Epithelial cell of proximal tubule (primary cell): ENCODE data around the gene INTS12. TPM values are rescaled to one million over a fixed set of nuclear protein-coding genes. Genes with fewer than 3 reads are reported as not detected.
A peak's percentile ranks its signal among the peaks of the same experiment; 100 is the strongest.

Experiments used
- DNase-seq: peaks from one replicate; pipeline ENCODE4 v3.0.0-alpha.2; 2011; ENCODE audit warnings: low read depth
- H3K4me3 ChIP-seq: 2 replicates; pipeline ENCODE4 v1.5.1; 2011; ENCODE audit warnings: low read depth, mild to moderate bottlenecking, low read length
- total RNA-seq: library from RNA; depleted of rRNA; stranded (reverse); fragments of >200 nt; gene quantifications from 2 replicates; pipeline ENCODE4 v1.2.3, GENCODE V29; 2015
- TF ChIP-seq, protein P1 (sequence below): conservative IDR thresholded peaks from 2 replicates; pipeline ENCODE4 v1.5.1; 2012; ENCODE audit warnings: low read depth, mild to moderate bottlenecking, low read length

Gene INTS12
- total RNA-seq, 1 donor from 2014 or later: 9.1 TPM

DNA sequence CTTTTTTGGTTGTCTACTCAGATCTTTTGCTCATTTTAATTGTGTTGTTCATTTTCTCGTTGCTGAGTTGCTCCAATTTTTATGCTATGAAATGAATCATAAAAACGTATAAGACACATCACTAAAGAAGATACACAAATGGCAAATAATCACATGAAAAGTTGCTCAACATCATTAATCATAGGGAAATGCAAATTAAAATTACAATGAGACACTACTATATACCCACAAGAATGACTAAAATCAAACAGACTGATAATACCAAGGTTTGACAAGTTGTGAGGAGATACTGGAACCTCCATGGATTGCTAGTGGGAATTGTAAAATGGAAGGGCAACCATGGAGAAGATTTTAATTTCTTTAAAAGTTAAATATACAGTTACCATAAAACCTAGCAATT is 17.1 kb upstream of the INTS12 start:
- TF ChIP-seq, protein P1, sequence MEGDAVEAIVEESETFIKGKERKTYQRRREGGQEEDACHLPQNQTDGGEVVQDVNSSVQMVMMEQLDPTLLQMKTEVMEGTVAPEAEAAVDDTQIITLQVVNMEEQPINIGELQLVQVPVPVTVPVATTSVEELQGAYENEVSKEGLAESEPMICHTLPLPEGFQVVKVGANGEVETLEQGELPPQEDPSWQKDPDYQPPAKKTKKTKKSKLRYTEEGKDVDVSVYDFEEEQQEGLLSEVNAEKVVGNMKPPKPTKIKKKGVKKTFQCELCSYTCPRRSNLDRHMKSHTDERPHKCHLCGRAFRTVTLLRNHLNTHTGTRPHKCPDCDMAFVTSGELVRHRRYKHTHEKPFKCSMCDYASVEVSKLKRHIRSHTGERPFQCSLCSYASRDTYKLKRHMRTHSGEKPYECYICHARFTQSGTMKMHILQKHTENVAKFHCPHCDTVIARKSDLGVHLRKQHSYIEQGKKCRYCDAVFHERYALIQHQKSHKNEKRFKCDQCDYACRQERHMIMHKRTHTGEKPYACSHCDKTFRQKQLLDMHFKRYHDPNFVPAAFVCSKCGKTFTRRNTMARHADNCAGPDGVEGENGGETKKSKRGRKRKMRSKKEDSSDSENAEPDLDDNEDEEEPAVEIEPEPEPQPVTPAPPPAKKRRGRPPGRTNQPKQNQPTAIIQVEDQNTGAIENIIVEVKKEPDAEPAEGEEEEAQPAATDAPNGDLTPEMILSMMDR: no peak
- H3K4me3 ChIP-seq: no peak overlapping the region
- DNase-seq: no peak

DNA sequence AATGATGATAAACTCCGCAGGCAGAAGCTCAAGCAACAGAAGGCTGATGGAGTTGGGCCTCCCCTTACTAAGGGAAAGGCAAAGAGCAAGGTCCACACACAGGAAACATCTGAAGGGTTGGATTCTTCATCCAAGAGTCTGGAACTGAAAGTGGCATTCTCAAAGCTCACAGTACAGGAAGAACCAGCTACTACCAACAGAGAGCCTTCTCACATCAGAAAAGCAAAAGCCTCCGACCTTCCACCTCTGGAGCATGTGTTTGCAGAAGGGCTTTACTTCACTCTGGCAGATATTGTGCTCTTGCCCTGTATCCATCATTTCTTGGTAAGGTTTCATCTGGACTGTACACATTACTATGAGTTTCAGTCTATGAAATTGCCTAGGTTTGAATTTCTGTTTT is 10.7 kb upstream of the INTS12 start:
- no peak overlapping the region for H3K4me3 ChIP-seq
- DNase-seq: no peak
- TF ChIP-seq, protein P1: no peak

DNA sequence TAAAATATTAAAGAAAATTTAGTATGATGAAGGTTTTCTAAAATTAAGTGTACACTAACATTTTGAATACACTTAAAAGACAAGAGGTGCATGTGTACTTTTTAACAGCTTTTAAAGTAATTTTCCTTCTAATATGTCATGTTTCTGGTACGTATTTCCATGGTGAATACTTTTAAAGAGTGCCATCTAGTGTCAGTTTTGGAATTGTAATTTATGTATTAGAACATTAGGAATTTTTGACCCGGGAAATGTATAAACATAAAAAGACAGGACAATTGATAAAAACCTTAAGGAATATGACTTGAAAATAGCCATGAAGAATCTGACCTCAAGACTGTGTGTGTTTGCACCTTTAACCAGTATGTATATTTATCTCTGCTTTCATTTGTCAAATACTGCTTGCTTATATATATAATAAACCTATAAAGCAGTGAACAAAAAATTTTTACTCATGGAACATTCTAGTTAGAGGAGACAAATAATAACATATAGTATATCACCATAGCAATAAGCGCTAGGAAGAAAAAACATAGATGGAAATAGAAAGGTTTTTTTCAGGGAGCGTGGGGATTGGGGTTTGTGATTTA is 7.3 kb upstream of the INTS12 start:
- DNase-seq: no peak
- TF ChIP-seq, protein P1: peak; percentile 44

DNA sequence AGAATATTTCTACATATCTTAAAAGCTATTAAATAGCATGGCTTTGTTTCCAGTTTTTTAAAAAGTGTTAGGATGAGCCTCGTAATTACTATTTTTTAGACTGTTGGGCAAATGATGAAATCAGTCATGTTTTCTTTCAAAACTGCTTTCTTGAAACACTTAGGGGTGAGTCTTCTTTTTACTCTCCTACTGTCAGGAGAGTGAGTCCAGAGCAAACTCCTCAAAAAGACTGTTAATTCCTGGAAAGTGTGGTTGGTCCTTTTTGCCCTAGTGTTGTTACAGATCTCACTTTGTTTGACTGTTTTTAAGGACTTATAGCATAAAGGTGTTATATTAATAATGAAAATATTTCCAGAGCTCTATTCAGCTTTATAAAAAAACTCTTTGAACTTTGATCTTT is 6.4 kb upstream of the INTS12 start:
- H3K4me3 ChIP-seq: no peak overlapping the region
- TF ChIP-seq, protein P1: no peak
- no peak for DNase-seq

More for the DNA sequence above, 7.3 kb upstream of the INTS12 start:
- H3K4me3 ChIP-seq: no peak overlapping the region

DNA sequence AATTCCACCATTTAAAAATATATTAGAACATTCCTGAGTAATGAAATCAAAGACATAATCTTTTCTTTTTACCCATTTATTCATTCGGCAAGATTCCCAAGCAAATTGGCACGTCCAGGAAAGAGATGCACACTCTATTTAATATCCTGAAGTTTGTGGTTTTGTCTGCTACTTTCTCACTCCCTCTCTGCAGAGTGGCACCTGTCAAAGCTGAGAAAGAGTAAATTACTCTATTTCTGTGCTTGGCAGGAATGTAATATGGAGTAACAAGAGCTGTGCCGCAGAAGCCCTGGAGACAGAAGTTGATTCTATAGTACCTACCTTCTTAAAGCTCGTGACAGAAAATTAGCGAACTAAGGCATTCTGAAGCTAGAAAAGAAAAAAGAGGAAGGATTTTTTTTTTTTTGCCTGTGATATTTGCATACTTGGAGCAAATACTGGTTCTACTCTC is 5.6 kb upstream of the INTS12 start:
- DNase-seq: no peak
- H3K4me3 ChIP-seq: no peak overlapping the region
- TF ChIP-seq, protein P1: no peak

DNA sequence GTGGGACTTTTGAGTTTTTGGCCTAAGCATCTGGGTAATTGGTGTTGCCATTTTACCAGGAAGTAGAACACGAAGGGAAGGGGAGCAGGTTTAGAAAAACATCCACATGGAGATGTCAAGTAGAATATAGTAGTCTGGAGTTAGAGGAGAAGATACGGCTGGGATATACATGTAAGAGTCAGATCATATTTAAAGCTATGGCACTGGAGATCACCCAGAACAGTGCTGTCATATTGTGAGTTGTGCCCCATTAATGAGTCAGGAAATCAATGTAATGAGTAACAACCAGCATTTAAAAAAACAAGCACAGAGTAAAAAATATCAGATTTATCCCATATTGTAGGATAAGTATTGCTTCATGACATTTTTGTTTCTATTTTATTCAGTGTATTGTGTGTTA is 4.3 kb upstream of the INTS12 start:
- no peak for DNase-seq
- H3K4me3 ChIP-seq: no peak overlapping the region
- TF ChIP-seq, protein P1: no peak

DNA sequence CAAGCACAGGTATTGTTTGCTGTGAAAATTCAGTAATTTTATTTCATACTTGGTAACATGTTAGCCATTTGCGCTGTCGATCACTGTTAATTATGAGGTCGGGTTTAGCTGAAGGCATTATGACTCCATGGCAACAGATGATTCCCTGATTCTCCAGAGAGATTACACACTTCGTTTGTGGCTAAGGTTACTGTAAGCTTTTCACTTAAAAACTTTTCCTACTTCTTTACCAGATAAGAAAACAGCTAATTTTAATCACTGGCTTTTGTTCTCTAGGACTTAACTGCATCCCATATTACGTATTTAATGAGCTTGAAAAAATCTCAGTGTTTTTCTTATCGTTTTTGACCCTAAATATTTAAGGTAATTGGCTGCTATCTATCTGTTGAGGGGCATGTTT is 2.2 kb upstream of the INTS12 start:
- no peak overlapping the region for H3K4me3 ChIP-seq
- TF ChIP-seq, protein P1: no peak

More for the DNA sequence above, 2.2 kb upstream of the INTS12 start:
- no peak for DNase-seq
